GM19023 (cell line): ENCODE data around the gene KLK10.
"Not testable (repeated sequence)": the region's sequence is repeated elsewhere in the genome, so short reads cannot be mapped to it uniquely, and the experiment has no call there.

Source experiments
- ATAC-seq: cut with Tn5 transposase; IDR thresholded peaks from one replicate; pipeline ENCODE4 v1.9.1; 2021; ENCODE audit warnings: mild to moderate bottlenecking, moderate library complexity; ENCODE audit not compliant: unreplicated experiment

Gene KLK10

GRCh38 chr19:50972795-50973376, 46.6 kb downstream of the KLK10 start:
- no peak for ATAC-seq

GRCh38 chr19:50969810-50970209, 49.7 kb downstream of the KLK10 start:
- ATAC-seq: not testable (repeated sequence)

GRCh38 chr19:50969413-50969760, 50.1 kb downstream of the KLK10 start, which contains the start of gene KLK6:
TSS of gene KLK6 (minus strand) at chr19:50969591. CDS start at chr19:50968104, 1,487 bp downstream.
- no peak for ATAC-seq

- ATAC-seq: no peak
Observed at GRCh38 chr19:50968716-50969412, 50.6 kb downstream of the KLK10 start.

- ATAC-seq: no peak
Observed at GRCh38 chr19:50967929-50968715, 51.4 kb downstream of the KLK10 start.

GRCh38 chr19:50964266-50964665, 55.2 kb downstream of the KLK10 start:
- ATAC-seq: no peak

- ATAC-seq: no peak
Observed at GRCh38 chr19:50963381-50963780, 56.1 kb downstream of the KLK10 start.
